Fibroblast of peridontal ligament (primary cell): ENCODE results near the gene USP47.

Experiments
- DNase-seq: peaks from one replicate; pipeline ENCODE4 v3.0.0-alpha.2; 2010; ENCODE audit errors: extremely low read depth

The USP47 gene

GRCh38 chr11:11982461-11982860 is 140.7 kb downstream of the USP47 start:
- DNase-seq, result no peak

DNA sequence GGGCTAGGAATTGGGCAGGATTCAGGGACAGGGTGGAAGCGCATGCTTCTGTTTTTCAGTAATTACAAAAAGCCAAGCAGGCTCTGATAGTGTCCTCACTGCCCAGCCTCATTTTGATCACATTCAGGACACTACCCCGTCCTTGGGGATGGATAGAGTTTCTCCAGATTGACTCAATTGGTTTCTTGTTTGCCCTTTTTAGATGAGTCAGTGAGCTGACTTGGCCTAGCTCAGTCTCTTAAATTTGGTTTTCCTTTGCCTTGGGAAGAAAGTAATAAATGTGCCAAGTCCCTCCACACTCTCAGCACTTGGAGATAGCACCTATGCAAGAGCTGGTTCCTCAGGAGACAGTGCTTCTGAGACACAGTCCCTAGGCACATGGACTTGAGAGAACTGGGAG is 141.2 kb downstream of the USP47 start:
- DNase-seq, result peak; percentile 83

- no peak for DNase-seq
These were observed 141.7 kb downstream of the USP47 start for GRCh38 chr11:11983427-11983826.

DNA sequence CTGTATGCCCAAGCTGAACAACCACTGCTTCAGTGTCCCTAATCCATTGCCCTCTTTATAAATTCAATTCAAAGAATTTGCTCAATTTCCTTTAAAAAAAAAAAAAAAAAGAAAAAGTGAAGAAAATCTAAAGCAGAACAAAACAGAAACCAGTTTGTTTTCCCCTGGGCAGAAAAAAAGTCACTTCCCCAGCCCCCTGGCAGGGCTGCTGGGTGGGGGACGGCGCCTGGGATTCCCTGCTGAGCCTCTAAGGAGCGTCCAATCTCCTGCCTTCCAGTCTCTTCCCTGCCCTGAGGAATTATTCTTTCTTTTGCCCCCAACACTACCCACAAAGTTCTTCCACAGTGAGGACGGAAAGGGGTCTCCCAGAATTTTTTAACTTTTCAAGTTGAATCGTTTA is 142.8 kb downstream of the USP47 start:
- DNase-seq, result no peak

DNA sequence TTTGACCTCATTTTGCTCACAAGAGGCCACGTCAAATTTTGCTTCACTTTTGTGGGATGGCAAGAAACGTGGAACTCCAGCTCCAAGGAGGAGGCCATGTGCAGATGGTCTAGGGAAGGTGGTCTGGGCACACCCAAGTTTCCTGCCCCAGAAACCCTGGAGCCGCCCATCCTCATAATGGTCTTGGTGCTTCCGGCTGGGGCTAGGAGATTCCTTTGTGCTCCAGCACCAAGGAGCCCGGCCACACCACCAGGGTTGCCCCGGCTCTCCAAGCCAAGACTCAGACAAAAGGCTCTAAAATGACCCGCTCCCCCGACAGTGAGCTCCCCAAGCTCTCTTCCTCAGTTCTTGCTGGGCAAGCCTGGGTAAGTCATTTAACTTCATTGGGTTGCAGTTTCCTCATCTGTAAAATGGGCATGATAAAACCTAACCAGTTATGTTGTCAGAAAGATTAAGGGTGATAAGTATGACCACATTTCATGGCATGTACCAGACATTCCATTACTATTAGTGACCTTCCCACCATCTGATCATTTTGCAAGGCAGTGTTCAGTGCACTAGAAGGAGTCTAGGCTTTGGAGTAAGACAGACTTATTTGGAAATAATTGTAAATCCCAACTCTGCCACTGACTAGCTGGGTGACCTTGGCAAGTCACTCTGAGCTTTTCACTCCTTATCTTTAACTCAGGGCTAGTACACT is 143.4 kb downstream of the USP47 start:
- peak; percentile 60 for DNase-seq

DNA sequence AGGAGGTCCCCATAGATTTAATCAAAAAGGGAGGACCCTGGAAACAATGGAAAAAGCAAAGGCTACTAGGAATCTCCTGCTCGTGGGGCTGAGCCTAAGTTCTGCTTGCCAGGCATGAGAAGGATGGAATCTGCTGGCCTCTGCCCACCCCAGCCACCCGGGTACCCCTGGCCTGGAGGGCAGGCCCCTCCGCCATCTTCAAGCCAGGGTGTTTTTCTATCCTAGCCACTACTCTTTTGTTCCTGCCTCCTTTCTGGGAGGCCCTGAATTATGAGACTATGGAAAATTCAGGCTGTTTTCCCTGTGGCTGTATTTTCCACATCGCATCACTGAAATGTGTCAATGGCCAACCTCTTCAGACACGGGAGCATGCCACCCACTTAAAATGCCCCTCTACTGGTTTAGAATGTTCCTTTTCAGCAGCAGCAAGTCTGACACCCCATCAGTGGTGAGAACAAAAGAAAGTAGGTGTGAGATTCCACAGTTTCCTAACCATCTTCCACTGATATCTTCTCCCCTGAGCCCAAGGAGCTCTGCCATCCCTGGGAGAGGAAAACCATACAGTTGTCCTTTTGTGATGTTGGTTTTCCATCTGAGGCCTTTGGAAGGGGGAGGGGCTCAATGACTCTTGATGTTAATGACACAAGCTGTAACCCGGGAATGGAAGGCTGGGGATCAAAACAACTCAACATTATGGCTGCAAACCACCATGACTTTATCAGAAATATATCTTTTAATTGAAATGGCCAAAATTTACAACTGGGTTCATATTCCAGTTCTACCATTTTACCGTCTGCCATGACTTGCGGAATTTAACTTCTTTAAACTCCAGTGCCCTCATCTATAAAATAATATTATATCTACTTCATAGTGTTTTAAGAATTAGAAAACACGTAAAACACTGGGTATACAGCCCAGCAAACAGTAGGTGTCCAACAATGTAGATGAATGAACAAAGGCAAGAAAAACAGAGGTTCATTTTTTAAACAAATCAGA is 144.5 kb downstream of the USP47 start:
- no peak for DNase-seq

GRCh38 chr11:11987503-11988022 is 145.8 kb downstream of the USP47 start:
- DNase-seq, result no peak

GRCh38 chr11:11988099-11988651 is 146.4 kb downstream of the USP47 start:
- DNase-seq, result no peak

DNA sequence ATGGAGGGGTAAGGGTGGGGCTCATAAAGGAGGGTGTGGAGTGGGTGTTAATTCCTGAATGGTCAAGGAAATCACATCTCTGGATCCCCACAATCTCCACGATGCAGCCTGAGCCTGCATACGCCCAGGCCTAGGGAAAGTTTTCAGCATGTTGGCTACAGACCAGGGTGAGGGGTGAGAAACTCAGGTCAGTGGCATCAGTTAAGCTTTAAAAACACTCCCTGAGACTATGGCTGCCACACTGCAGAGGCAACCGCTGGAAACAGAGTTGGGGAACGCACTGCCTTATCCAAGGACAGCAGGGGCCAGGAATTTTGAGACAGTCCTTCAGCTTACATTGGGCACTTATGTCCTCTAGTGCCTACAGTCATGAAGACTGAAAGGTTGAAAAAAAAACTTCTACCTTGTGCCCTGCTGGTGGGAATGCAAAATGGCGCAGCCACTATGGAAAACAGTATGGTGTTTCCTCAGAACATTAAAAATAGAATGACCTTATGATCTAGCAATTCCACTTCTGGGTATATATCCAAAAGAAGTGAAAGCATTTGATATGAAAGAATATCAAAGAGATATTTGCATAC is 147.0 kb downstream of the USP47 start:
- DNase-seq, result no peak

GRCh38 chr11:11989774-11990744 is 148.3 kb downstream of the USP47 start:
- DNase-seq, result peak; percentile 87

- DNase-seq, result no peak
These were observed 150.8 kb downstream of the USP47 start for GRCh38 chr11:11992257-11993212.

DNA sequence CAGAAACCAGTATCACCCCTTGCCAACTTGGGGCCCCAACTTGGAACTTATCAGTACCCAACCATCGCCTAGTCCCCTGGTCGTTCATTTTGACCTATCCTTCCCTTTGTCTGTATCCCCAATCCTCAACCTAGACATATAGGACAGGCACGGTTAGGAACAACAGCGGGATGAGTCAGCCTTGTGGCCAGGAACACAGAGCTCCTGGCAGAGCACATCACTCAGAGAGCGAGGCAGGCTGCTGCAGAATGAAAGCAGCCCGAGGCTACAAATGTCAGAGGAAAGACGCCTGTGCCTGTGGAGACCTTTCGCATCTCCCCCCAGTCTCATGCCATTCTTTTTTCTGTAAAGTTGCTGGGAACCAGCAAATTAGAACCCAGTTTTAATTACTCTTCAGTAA is 152.1 kb downstream of the USP47 start:
- DNase-seq, result peak; percentile 69

GRCh38 chr11:11995601-11996000 is 153.8 kb downstream of the USP47 start:
- no peak for DNase-seq

- no peak for DNase-seq
These were observed 154.7 kb downstream of the USP47 start for GRCh38 chr11:11996321-11997048.

- DNase-seq, result no peak
These were observed 155.2 kb downstream of the USP47 start for GRCh38 chr11:11997049-11997322.

DNA sequence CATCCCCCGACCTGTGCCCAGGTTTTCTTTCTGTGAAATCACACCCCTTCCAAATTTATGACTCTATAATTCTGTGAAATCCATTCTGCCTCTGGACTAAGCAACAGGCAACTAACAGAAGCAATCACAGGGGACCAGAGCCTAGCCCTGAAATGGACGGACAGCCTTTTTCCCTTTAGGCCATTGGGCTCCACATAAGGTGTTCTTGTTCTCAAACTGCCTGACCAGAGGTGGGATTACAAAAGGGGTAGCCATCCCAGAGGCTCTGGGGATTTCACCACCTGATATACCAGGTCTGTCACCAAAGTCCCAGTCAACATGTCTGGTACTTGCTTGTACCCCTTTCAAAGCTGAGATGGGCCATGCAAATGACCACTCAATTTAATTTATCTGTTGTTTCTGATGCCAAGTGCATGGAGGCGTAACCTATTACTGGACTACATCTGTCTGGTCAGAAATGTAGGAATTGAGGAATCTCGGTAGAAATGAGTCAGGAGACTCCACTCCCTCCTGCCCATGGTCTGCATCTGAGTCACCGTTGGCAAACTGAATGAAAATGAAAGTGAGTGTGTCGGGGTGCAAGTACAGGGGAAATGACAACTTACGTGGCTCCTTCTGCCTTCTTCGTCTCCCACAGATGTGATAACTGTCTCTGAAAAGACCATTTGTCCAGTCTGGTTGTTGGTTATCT is 156.5 kb downstream of the USP47 start:
- DNase-seq, result peak; percentile 88

DNA sequence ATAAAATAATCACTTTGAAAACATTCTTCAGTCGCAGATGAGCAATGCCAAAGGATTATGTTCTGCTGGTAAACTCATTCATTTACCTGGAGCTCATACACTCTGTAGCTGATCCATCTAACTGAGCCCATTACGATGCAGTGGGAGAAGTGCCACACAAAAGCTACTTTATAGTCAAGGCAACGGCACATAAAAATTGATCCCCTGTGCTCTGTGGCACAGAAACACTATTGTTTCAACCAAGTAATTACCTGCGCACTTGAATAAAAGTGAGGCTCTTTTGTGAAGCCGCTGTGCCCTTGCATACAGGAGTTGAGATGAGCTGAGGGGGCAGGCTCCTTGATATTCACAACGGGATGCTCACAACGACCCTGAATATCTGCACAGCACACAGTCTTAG is 159.4 kb downstream of the USP47 start:
- DNase-seq, result no peak

- no peak for DNase-seq
These were observed 161.6 kb downstream of the USP47 start for GRCh38 chr11:12003336-12003735.

GRCh38 chr11:12003815-12004214 is 162.0 kb downstream of the USP47 start:
- no peak for DNase-seq
